Fibroblast of skin of scalp (primary cell): Measurements from ENCODE around the gene IZUMO4.
"Not testable (repeated sequence)": the region's sequence is repeated elsewhere in the genome, so short reads cannot be mapped to it uniquely, and the experiment has no call there.

ENCODE experiments used
- DNase-seq: peaks from one replicate; pipeline ENCODE4 v3.0.0-alpha.2; 2013

IZUMO4 gene

DNA sequence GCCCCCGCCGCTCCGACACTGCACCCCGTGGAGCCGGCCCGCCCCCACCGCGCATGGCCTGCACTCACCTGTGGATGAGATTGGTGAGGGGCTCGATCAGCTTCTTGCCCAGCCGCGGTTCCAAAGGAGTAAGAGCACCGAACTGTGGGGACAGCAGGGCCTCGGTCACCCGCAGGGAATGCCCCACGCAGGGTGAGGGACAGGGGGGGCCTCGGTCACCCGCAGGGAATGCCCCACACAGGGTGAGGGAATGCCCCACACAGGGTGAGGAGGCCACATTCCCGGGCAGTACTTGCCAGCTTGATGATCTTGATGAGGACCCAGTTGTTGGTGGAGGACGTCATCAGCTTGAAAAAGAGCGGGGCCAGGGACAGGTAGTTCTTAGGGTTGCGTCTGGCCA, 32.3 kb downstream of the IZUMO4 start:
- no peak for DNase-seq

DNA sequence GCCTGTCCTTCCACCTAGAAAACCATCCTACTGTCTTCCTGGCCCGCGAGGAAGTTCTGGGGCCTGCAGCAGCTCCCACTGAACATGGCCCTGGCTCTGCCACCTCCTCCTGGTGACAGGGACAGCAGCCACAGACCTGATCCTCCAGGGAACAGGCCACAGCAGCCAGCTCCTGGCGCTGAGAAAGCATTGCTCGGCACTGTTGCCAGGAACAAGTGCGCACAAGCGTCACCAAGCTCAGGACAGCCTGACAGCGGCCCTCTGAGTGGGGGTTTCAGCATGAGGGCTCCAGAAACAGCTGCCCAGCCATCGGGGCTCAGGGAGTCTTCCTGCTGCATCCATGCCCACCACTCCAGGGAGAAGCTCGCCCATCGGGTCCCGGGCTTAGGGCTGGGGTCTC, 32.8 kb downstream of the IZUMO4 start:
- DNase-seq: no peak

DNA sequence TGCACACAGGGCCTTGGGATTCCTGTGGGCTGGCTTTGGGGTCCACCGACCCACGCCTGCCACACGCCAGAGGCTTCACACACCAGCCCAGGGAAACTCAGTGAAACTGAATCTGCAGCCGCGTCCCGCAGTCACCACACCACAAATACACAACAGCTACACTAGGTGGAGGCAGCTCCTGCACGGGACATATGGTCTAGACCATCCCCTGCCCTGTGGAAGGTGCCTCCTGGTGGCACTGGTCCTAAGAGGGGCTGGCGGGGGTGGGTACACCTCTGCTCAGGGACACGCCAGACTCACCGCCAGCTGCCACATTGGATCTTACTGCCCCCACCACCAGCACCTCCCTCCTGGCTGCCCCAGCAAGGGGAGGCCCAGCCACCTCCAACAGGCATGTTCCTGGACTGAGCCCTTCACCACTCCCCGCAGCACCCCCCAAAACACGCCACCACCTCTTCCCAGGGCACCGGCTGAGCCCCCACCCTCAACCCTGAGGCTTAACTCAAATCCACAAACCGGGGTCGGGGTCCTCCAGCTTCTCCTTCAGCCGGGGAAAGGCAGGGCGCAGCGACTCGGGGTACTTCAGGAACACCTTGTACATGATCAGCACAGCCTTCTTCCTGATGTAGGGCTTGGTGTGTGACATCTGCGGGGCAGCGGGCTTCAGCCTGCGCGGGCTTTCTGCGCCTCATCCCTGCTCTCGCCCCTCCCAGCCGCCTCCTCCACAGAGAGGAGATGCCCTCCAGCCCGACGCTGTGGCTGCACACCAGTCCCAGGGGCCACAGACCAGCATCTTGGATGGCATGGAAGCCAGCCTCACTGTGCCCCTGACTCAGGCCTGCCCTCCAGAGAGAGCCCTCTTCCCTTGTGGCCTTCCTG, 33.4 kb downstream of the IZUMO4 start:
- DNase-seq: no peak

DNA sequence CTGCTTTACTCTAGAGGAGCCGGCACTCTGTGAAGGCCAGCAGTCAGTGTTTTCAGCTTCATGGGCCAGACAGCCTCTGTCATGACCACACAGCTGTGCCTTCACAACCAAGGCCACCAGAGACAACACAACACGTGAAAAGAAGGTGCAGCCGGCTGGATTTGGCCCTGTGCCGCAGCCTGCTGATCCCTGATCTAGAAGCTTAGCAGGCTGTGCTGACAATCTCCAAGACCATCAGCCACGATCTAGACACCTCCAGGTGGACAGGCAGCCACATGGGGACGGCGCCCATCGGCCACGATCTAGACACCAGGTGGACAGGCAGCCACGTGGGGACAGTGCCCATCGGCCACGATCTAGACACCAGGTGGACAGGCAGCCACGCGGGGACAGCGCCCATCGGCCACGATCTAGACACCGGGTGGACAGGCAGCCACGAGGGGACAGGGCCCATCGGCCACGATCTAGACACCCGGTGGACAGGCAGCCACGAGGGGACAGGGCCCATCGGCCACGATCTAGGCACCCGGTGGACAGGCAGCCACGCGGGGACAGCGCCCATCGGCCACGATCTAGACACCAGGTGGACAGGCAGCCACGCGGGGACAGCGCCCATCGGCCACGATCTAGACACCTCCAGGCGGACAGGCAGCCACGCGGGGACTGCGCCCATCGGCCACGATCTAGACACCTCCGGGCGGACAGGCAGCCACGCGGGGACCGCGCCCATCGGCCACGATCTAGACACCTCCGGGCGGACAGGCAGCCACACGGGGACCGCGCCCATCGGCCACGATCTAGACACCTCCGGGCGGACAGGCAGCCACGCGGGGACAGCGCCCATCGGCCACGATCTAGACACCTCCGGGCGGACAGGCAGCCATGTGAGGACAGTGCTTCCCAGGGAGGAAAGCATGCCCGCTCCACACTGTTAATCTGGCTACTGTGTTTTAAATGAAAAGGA, 34.6 kb downstream of the IZUMO4 start:
- not testable (repeated sequence) for DNase-seq

DNA sequence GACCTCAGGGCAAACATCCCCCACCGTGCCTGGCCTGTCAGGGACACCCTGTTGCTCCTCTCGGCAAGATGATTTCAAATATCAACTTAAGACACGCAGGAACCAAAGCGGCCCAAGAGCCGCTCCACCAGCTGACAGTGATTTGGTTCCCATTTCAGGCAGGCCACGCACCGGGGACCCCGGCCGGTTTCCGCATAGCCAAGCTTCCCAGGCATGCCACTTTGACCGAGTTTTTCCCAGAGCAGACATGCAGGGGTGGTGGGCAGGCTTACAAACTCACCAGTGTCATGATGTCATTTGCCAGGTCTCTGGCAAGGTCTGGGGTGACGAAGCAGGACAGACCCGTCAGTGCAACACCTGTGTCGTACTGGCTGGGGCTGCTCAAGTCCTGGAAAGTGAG, 35.5 kb downstream of the IZUMO4 start:
- no peak for DNase-seq

DNA sequence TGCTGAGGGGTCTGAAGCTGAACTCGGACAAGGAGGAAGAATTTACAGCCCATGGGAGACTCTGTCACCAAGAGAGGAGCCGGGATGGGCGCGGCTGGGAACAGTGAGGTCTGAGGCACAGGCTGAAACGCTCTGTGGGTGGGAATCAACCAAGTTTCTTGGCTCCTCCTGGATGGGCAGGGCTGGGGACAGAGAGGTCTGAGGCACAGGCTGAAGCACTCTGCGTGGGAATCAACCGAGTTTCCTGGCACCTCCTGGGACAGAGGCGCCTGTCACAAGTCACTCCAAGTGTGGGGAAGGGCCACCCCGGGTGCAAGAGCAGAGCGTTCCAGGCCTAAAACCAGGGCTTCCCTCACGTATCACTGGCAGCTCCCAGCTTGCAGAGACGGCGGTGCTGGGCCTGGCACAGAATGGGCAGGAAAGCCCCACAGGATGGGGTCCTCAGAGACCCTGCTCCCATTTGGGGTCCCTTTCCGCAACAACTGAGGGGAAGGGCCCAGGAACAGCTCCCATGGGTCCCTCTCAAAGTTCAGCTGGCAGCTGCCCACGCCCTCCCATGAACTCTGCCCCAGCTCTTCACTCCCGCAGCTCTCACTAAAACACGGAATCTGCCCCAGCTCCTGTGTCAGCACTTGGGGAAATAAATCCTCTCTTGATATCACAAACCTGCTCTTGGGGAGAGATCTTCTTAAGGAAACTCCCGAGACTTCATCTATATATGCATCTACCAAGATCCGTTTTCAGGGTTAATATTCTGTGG, 36.2 kb downstream of the IZUMO4 start:
- DNase-seq: no peak

DNA sequence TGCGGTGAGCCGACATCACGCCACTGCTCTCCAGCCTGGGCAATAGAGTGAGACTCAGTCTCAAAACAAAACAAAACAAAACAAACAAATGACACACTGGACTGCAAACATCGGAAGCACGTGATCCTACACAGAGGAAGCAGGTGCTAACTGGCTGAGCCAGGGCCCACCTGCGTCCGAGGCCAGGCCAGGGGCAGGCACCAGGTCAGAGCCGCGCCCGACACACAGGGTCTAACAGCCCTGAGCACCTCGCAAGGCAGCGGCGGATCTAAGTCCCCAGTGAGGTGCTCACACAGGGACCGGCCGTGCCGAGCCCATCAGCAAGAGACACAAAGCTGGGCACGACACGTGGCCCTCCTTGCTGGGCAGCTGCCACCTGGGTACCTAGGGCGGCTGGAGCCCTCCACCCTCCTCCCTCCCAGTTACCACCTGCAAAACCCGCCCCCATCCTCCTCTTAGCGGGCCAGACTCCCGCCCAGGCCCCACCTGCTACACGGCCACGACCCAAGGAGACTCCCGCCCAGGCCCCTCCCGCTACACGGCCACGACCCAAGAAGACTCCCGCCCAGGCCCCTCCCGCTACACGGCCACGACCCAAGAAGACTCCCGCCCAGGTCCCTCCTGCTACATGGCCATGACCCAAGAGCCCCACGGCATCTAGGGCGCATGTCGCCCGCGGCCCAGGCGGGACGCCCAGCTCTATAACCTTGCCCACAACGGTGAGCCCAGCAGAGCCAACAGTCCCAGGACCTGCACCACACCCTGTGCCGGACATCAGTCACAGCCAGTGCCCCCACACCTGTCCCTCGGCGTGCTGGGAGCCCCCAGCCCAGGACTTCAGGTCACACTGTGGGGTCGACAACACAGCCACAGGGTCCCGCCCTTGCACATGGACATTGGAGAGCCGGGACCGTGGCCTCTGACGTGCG, 39.0 kb downstream of the IZUMO4 start:
- no peak for DNase-seq

DNA sequence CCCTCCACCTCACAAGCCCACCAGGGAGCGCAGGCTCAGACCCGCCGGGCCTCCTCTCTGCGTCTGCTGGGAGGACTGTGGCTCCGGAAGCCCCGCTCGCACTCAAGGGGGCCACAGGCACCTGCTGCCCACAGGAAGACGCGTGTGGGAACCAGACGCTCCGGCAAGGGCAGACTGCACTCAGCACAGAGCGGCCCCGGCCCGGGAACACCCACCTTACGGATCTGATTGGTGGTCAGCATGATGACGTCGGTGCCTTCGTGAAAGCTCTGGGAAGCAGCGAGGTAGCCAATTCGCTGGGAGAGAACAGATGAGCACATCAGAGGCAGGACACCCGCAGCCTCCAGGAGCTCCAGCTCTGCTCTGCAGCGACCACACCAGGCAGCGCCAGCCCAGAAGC, 40.1 kb downstream of the IZUMO4 start:
- no peak for DNase-seq

DNA sequence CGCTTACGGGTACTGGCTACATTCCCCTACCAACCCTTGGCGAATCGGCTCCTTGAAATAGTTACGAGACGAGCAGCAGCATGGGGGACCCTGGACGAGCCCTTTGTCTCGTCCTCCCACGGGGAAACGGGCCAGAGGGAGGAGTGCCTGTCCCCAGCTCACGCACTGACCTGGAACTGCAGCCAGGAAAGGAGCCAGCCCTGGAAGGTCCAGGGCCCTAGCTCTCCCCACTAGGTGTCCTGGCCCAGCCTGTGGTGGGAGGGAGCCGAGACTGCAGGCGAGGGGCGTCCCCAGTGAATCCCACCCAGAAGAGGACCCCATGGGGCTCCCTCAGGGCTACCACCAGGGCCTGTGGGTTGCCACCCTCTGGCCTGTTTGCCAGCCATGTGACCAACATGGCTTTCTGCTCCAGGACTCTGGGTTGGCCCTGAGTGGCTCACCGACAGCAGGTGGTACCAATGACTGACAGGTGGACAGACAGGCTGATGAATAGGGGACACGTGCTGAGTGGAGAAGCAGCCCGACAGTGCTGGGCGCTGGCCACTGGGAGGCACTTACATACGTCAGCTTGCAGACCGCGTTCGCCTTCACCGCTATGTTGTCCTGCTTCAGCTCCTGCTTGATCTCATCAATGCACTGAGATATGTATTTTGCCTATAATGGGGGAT, 41.5 kb downstream of the IZUMO4 start:
- DNase-seq: no peak

DNA sequence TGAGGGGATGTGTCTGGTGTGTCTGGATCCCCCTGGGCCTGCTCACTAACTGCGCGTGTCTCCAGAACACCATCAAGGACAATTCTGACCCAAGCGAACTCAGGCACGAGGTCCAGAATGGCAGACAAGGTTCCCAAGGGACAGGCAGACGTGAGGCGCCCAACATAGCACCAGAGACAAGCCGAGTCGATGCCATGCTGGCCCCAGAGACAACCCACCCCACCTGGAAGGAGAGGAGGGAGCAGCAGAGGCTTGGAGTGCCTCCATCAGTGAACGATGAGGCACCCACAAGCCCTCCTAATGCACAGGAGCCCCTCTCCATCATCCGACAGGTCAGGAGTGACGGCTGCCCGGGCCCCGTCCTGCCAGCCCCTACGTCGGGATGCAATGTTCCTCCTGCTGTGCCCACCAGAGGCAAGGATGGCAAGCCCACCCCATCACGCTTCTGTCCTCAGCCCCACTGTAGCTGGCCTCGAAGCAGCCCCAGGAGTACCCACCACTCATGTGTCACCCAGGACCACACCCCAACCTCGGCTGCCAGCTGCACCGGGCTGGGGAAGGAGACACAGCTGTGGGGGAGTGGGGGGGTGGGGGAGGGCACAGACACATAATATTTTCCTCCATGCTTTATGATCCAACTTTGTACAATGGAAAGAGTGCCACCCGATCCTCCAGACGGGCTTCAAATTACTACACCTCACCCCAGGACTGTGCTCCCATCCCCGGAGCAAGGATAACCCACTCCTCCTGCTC, 42.8 kb downstream of the IZUMO4 start:
- no peak for DNase-seq

DNA sequence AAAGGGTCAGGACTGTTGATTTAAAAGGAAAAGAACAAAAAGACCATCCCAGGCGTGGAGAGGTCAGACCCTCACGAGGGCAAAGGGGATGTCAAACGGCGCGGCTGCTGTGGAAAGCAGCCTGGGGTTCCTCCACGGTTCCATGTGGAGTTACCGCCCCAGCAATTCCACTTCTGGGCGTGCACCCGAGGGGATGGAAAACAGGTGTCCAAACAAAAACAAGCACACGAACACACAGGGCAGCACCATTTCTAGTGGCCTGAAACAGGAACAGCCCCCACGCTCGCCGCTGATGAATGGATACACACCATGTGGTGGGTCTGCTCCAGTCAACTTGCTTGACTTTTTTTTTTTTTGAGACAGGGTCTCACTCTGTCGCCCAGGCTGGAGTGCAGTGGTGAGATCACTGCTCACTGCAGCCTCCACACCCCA, 43.4 kb downstream of the IZUMO4 start:
- no peak for DNase-seq

DNA sequence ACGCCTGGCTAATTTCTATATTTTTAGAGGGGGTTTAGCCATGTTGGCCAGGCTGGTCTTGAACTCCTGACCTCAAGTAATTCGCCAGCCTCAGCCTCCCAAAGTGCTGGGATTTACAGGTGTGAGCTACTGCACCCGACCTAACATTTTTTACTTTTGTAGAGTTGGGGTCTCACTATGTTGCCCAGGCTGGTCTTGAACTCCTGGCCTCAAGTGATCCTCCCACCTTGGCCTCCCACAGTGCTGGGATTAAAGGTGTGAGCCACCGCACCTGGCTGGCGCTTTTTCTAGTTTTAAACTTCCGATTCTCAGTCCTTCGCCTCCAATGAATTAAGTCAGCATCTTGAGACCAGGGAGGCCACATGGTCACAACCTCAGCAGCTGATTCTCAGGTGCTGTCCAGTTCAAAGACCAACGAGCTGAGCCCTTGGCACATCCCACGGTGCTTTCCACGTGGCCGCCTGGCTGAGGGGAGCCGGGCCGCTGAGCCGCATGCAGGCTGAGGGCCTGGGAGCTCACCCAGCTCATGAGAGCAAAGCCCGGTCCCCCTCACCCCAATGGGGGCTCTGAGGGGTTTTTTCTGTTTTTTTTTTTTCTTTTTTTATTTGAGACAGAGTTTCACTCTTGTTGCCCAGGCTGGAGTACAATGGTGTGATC, 45.6 kb downstream of the IZUMO4 start:
- DNase-seq: no peak

DNA sequence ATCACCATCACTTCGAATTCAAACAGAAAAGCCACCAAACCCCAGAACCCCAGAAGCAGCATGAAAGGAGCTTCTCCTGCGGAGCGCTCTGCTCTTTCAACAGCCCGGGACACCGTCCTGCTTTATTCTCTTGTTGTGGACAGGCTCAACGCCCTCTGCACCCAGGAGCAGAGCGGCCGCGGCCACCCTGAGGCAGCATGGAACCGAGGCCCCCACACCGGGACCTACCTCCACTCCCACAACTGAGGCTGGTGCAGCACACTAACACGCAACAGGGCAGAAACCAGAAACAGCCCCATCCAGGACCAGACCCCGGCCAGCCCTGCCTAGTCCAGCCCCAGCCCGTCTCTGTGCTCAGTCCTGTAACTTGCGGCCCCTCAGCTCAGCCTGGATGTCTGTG, 47.5 kb downstream of the IZUMO4 start:
- DNase-seq: no peak

DNA sequence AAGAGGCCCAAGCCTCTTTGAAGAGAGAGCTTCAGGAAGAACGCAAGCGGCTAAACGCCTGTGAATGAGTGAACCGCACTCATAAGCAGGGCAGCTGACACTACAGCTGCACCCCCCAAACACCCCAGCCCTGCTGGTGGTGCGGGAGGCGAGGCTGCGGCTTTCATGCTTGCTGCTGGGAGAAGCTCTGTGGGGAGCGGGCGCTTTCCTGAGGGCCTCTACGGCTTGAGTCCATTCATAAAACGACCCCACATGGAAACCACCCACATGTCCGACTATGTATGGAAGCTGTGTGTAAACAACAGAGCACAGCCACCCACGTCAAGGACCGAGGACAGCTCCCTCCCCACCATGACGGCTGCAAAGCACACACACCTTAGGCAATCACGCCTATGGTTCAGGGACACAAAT, 49.1 kb downstream of the IZUMO4 start:
- DNase-seq: no peak

DNA sequence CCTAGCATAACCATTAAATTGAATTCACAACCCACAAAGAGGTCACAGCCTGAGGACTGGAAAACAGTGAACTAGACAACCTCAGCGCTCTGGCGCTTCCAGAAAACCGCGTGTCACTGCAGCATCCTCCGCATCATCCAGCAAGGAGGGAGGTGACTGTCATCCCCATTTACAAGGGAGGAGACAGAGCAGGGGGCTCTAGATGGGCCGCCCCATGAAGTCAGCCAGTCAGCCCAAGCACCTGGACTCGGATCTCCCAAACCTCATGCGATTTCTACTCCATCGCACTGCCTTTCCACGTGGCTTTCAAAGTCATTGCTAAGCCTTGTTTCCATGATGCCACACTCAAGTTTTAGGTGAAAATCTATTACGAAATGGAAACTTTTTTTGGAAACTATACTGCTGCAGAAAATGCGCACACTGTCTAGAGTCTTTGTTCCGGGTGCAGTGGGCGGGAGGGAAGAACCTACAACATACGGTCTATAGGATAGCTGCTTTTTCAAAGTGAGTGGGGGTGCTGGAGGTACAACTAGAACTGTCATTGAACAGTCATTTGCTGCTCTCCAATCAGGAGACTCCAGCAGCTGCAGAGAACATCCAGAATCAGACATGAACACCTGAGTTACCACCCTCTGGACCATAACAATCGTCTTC, 51.9 kb downstream of the IZUMO4 start:
- no peak for DNase-seq
